Measurements from ENCODE around the gene CHSY1.
"Not testable (repeated sequence)": the region's sequence is repeated elsewhere in the genome, so short reads cannot be mapped to it uniquely, and the experiment has no call there.

The CHSY1 gene

GRCh38 chr15:101251830-101252820 is at the start of gene CHSY1:
Gene CHSY1, minus strand, starts transcription at chr15:101252048. Its CDS starts 592 bp downstream, at chr15:101251456.
- DNase-seq (ENCODE audit: low read depth in 3 of 3): peak; percentile 76 to 80 (median 77)

GRCh38 chr15:101296418-101297405 is 44.9 kb upstream of the CHSY1 start:
- no peak for DNase-seq (ENCODE audit: low read depth in 3 of 3)

DNA sequence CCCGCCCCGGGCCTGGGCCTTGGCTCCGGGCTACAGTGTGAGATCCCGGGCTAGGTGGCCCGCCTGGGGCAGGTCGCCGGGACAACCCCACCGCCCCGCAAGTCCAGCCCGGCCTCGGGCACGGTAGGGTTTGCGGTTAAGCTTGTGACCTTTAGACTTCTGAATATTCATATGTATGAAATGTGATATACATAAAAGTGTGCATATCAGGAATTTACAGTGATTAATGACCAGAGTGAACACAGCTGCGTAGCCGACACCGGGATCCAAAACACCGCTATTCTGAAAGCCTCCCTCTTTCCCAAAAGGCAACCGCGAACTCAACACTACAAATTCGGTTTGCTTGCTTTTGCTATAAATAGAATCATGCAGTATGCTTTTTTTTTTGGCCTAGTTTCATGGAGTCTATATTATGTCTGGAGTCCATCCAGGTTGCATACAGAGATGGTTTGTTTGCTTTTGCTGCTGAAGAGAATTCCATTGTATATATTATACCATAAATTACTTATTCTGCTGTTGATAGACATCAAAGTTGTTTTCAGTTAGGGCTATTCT is 43.8 kb upstream of the CHSY1 start:
- DNase-seq (ENCODE audit: low read depth in 3 of 3): no peak

GRCh38 chr15:101294731-101295606 is 43.1 kb upstream of the CHSY1 start, which contains the start of gene SNRPA1:
Gene SNRPA1, minus strand, starts transcription at chr15:101295248. Its CDS starts 70 bp downstream, at chr15:101295178.
- peak; percentile 95 to 98 (median 98) for DNase-seq (ENCODE audit: low read depth in 3 of 3)

DNA sequence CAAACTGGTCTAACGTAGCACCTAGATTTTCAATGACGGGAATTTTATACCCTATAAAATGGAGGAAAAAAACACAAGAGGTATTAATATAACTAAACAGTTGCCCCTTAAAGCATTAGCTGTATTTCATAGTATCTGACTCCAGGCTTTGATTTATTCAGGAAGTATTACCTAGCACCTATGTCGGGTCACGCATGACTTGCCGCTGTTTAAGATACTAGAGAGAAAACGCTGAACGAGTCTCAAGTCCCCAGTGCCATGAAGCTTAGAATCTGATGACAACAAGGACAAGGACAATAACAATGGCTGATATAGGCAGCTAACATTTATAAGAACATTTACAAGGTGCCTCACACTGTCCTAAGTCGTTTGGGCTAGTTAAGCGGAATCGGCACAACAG is 41.3 kb upstream of the CHSY1 start:
- DNase-seq (ENCODE audit: low read depth in 3 of 3): no peak

- DNase-seq (ENCODE audit: low read depth in 3 of 3): no peak
Observed at GRCh38 chr15:101288905-101289513, 37.2 kb upstream of the CHSY1 start.

DNA sequence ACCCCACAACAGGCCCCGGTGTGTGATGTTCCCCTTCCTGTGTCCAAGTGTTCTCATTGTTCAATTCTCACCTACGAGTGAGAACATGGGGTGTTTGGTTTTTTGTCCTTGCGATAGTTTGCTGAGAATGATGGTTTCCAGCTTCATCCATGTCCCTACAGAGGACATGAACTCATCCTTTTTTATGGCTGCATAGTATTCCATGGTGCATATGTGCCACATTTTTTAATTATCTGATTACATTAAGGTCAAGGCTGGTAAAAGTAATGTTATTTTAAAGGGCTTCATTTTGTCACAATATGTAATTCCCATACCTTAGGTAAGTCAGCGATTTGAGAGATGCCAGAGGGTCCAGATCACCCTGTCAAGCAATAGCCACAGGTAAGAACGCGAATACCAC is 35.5 kb upstream of the CHSY1 start:
- not testable (repeated sequence) for DNase-seq (ENCODE audit: low read depth in 3 of 3)

DNA sequence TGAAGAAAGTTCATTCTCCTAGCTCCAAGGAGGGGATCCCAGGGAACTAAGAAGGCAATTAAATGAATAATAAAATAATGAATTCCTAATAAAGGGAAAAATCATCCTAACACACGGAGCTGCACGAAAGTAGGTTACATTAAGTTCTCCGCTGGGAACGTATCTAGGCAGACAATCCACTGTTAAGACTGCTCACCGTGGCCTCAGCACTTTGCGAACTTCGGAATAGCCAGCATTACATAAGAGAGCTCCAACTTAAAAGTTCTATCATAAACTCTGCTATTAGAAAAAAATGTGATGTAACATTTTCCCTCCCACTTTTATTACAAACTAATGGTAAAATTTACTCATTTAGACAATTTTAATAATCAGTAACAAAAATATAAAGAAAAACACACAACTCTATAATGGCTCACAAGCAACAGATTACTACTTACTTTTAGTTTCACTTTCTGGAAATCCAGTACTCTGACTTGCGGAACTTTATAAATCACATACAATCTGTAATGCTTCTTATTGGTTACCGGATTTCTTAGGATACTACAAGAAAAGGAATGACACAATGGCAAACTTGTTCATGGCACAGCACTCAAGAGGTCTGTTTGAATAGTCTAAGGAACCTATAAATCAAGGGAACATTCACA is 34.7 kb upstream of the CHSY1 start:
- DNase-seq (ENCODE audit: low read depth in 3 of 3): no peak

- no peak for DNase-seq (ENCODE audit: low read depth in 3 of 3)
Observed at GRCh38 chr15:101283931-101284330, 32.1 kb upstream of the CHSY1 start.

DNA sequence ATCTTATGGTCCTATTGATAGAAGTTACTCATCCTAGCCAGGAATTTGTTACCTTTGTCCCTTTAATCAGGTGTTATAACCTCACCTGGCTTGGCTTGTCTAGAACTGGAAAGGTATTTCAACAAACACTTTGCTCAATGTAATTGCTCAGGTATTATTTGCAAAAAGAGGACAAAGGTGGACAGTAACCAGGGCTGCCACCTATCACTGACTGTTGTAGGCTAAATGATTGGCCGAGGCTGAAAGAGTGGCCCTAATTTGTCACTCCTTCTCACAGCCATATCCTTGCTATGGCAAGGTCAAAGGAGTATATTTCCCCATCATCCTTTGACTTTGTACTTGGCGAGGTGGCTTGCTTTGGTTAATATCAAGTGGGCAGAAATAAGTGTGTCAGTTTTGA is 28.2 kb upstream of the CHSY1 start:
- no peak for DNase-seq (ENCODE audit: low read depth in 3 of 3)

DNA sequence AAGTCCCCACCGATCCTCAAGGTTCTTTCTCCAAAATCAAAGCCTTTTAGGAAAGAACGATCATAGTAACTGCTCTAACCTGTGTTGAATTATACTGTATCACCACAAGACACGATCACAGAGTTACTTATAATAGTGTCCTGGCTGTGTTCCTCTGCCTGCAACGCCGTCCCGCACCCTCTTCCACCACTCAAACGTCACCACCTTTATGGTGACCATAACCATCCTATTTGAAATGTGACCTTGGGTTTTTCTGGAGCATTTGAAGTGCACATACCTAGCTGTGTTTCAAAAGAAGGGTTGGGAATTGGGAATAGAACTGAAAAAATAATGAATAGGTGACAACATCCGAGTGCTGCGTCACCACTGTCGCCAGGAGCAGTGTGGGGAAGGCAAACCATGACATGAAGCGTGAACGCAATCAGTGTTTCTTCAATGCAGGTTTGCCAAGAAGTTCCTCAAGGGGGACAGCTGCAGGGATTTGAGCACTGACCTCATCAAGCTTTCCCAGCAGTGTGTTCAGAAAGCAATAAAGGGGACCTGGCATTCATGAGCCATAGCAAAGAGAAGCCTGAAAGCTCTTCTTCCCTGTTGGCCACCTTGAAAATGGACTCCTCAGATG is 26.2 kb upstream of the CHSY1 start:
- DNase-seq (ENCODE audit: low read depth in 3 of 3): no peak

DNA sequence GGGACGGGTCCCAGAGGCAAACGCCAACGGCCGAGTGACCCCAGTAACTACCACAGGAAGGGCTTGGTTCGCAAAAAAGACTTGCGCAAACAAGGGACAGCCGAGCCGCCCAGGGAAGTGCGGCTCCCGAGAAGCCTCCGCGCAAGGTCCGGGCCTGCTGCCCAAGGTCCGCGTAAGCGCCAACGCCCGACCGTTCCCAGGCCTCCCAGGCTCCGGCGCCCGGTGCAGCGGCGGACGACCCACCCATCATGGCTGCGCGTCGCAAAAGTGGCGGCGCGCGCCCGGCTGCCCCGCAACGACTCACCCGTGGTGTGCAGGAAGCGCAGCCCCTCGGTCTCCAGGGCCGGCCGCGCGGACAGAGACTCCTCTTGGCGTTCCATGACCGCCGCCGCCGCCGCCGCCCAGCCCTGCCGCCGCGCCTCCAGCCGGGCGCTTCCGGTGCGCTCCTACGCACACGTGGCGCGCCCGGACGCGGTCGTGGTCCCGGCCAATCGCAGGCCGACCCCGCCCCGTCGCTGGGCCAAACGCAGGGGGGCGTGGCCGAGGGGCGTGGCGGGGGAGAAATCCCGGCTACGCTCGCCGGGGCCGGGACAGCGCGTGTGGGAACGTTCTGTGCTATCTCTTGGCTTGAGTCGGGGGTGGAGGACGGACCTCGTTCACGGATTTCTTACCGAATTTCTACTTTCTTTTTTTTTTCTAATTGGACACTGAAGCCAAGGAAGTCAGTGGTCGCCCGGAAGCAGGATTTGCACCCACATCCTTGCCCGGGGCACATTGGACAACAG is 25.4 kb upstream of the CHSY1 start, which contains the start of gene SELENOS:
TSS of gene SELENOS (minus strand) at position 448 of the 785 bp plus-strand sequence. CDS start at position 380, 68 bp downstream.
- DNase-seq (ENCODE audit: low read depth in 3 of 3): peak; percentile 71 to 92 (median 72)

- no peak for DNase-seq (ENCODE audit: low read depth in 3 of 3)
Observed at GRCh38 chr15:101276501-101277037, 24.7 kb upstream of the CHSY1 start.

DNA sequence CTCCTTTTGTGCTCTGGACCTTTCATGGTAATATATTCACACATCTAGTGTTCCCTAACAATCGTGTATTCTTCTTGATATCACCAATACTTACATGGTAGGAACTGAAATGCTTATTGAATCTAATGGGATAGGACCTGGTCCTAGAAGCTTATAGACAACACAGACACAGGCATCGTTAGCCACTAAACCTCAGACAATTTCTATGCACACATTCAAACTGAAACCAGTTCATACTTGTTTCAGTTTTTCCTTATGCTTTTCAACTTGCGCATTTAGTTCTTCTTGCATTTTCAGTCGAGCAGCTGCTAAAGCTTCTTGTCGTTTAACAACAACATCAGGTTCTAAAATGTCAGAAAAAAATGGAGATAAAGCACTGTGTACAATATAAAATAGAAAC is 23.2 kb upstream of the CHSY1 start:
- no peak for DNase-seq (ENCODE audit: low read depth in 3 of 3)

- DNase-seq (ENCODE audit: low read depth in 3 of 3): no peak
Observed at GRCh38 chr15:101273534-101273933, 21.7 kb upstream of the CHSY1 start.

DNA sequence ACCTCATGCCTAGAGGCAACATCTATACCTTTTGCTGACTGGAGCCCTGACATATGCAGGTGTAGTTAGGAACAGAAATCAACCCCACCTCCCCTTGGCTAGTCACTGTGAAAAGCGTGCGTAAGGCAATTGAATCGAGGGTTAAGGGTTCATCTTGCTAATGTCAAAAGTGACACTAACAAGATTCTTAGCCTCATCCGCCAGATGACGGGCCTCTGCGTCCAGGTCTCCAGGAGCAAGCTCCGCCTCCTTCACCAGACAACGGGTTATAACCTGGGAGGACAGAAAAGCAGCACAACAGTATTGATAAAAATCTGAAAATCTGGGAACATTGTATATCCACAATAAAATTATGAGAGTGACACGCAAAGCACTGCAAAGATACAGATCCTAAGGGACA is 20.7 kb upstream of the CHSY1 start:
- DNase-seq (ENCODE audit: low read depth in 3 of 3): no peak

GRCh38 chr15:101269479-101270223 is 17.8 kb upstream of the CHSY1 start:
- no peak for DNase-seq (ENCODE audit: low read depth in 3 of 3)
